VCaP (cell line): Measurements from ENCODE around the gene TBC1D22A.

Experiments
- H3K27ac ChIP-seq: fragments of 450-650 bp; 2 replicates; pipeline ENCODE4 v1.5.1; 2017
- TF ChIP-seq, protein P1 (sequence below): fragments of 450-650 bp; conservative IDR thresholded peaks from 2 replicates; pipeline ENCODE4 v1.5.1; 2017; ENCODE audit warnings: mild to moderate bottlenecking, moderate library complexity

Gene TBC1D22A

DNA sequence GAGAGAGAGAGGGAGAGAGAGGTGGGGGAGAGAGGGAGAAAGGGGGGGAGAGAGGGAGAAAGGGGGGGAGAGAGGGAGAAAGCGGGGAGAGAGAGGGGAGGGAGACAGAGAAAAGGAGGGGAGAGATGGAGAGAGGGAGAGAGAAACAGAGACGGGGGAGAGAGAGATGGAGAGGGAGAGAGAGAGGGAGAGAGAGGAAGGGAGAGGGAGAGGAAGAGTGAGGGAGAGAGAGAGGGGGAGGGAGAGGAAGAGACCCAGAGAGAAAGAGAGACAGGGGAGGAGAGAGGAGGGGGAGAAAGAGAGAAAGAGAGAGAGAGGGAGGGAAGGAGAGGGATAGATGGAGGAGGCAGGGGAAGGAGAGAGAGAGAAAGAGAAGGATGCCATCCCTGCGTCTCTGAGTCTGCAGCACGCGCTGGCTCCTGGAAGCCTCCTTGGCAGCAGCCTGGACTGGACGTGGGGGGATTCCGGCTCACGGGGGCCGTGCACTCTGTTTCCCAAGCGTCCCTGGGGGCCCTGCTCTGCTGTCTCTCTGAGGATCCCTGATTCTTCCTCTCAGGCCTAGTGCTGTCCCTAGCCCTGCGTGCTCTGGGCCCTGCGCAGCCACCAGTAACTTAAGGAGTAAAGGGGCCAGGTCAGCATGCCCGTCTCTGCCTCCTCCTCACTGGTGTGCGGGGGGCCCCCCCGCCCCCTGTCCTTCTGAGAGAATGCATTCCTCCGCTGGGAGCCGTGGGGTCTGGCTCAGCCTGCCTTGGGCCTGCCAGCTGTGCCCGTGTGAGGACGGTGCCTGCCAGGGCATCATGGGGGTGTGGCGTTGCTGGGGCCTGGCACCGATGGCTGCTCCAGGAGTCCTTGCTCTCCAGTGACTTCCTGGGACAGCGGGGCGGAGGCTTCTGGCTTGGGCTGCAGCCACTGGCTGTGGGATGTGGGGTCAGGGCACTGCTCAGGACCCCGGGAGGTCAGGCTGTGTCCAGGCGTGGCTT, 429.5 kb downstream of the TBC1D22A start:
- no peak overlapping the region for H3K27ac ChIP-seq
- TF ChIP-seq, protein P1, sequence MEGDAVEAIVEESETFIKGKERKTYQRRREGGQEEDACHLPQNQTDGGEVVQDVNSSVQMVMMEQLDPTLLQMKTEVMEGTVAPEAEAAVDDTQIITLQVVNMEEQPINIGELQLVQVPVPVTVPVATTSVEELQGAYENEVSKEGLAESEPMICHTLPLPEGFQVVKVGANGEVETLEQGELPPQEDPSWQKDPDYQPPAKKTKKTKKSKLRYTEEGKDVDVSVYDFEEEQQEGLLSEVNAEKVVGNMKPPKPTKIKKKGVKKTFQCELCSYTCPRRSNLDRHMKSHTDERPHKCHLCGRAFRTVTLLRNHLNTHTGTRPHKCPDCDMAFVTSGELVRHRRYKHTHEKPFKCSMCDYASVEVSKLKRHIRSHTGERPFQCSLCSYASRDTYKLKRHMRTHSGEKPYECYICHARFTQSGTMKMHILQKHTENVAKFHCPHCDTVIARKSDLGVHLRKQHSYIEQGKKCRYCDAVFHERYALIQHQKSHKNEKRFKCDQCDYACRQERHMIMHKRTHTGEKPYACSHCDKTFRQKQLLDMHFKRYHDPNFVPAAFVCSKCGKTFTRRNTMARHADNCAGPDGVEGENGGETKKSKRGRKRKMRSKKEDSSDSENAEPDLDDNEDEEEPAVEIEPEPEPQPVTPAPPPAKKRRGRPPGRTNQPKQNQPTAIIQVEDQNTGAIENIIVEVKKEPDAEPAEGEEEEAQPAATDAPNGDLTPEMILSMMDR, result no peak

DNA sequence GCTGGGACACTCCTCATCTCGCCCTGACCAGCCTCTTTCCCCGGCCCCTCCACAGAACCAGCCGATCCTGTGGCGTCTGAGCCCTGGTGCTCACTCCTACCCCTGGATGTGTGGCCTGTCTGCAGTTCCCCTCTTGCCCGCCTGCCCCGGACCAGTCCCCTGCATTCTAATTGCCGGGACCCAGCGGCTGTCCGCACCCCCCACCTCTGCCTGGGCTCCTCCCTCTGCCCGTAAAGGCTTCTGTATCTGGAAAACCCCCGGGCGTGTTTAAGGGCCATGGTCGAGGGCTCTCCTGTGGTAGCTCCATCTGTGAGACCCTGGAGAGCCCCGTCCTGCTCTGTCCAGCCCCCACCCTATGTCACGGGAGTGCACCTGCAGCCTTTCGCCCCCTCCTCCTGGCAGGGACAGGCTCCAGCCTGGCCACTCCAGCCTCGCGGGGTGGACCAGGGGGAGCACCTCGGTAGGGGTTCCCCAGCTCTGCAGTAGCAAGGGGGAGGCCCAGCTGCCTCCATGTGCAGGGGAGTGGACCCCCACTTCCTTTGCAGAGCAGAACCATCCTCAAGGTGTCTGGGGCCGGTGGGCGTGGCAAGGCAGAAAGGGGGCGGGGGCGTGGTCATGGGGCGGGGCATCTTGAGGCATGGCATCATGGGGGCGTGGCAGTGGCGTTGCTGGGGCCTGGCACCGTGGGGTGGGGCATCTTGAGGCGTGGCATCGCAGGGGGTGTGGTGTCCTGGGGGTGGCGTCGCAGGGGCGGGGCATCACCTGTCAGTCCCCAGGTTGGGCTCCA, 430.4 kb downstream of the TBC1D22A start:
- TF ChIP-seq, protein P1, result no peak
- H3K27ac ChIP-seq, result no peak overlapping the region

DNA sequence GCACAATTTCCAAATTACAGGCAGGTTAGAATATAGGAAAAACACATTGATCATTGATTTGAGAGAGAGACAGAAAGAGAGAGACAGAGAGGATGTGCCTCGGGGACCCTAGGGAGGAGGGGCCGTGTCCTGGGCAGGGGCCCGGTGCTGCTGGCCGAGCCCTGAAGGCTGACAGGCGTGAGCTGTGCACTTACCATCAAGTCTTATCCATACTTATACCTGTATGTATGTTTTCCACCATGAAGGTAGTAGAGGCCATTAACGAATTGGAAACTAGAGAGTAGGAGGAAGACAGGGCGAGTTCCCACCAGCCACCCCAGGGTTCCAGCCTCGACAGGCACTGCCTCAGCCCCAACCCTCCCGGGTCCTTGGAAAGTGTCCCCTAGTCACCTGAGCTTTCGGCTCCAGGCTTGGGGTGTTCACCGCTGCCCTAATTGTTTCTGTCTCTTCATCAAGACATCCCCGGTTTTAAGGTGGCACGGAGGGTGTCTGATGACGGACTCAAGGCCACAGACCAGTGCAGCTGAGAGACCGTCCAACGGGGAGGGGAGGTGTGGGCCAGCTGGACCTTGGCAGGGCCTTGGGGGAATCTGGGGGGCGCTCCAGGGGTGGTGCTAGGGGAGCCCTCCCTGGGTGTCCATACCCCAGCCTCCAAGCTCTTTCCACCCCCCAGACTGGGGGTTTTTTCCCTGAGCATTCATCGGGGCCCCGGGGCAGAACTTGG, 431.3 kb downstream of the TBC1D22A start:
- TF ChIP-seq, protein P1, result no peak
- H3K27ac ChIP-seq, result no peak overlapping the region

DNA sequence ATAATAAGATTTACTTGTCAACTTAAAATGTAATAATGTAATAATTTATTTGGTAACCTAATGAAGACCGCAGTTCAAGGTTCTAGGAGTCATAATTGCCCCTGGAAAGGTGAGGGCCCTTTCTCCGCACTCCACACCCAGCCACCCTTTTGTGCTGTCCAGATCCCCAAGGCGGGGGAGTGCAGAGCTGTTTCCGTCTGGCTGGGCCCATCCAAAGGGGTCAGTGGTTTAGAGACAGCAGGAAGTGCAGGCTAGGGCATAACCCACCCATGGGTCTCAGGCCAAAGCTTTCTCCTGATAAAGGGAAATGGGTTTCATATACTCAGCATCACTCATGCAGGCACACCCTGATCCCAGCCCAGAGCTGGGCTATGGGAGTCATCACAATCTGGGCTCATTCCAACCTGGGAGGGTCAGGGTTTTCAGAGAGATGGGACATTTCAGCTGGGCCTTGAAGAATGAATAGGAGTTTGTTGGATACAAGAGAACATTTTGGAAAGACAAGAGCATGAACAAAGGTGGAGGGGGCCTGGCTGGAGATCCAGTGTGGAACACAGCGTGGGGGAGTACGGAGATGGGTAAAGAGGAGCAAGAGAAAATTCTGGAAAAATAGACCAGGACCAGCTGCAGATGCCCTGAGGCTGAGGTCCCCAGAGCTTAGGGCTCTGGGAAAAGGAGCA, 432.2 kb downstream of the TBC1D22A start:
- TF ChIP-seq, protein P1, result no peak
- no peak overlapping the region for H3K27ac ChIP-seq

DNA sequence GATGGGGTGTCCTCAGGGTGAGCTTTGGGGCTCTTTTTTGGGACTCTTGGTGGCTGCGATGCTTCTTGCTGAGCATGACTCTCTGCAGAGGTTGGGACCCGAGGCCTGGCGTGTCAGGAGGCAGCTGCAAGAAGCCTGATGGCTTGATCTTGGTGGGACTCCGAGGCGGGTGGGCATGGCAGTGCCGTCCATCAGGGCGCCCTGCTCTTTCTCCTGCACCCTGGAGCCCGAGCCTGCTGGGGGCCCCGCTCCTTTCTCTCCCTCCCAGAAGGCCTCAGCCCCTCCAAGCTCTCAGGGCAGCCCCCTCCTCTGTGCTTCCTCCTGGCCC, 432.7 kb downstream of the TBC1D22A start:
- no peak overlapping the region for H3K27ac ChIP-seq

DNA sequence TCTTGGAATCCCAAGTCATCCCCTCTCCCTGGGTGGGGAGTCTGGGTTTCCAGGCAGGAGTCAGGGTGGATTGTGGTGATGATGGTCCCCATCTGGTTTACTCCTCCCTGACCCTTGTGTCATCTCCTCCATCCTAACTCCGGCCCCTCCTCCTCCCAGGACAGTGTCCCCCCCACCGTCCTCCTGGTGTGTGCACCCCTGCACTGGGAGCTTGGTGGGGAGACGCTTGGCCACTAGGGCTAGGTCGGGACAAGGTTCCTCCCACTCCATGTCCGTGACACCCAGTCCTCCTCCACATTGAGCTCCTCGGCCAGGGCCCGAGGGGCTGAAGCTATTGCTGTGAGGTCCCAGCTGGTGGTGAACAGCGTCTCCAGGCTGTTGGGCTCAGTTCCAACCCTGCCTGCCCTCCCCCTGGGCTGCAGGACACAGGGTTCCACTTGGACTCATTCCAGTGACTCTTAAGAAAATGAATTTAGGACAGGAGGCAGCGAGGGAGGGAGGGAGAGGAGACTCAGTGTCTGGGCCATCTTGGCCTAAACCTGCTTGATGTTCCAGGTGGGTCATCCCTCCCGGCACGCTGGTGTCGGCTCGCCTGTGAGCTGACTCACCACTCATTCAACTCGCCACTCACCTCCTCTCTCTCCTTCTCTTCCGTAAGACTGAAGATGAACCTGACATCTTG, 433.2 kb downstream of the TBC1D22A start:
- TF ChIP-seq, protein P1, result no peak
- H3K27ac ChIP-seq, result no peak overlapping the region

More for the DNA sequence above, 432.7 kb downstream of the TBC1D22A start:
- TF ChIP-seq, protein P1, result no peak
